Trophoblast cell (in vitro differentiated cells and primary cell): ENCODE measurements around the gene TP73.

ENCODE experiments used
- DNase-seq, 2 donors: peaks; one replicate each; pipeline ENCODE4 v3.0.0-alpha.2; 2016
- H2AFZ ChIP-seq: 2 replicates; pipeline ENCODE4 v1.6.1; 2013; ENCODE audit warnings: low read length, moderate library complexity, mild to moderate bottlenecking; ENCODE audit not compliant: insufficient read depth, poor library complexity
- H2AK5ac ChIP-seq: 2 replicates; pipeline ENCODE4 v1.6.1; 2013; ENCODE audit warnings: mild to moderate bottlenecking, low read length
- H2BK120ac ChIP-seq: 2 replicates; pipeline ENCODE4 v1.6.1; 2013; ENCODE audit warnings: low read length, mild to moderate bottlenecking, moderate library complexity; ENCODE audit not compliant: insufficient read depth, poor library complexity
- H2BK12ac ChIP-seq: 2 replicates; pipeline ENCODE4 v1.6.1; 2013; ENCODE audit warnings: mild to moderate bottlenecking, low read length, moderate library complexity
- H2BK5ac ChIP-seq: 2 replicates; pipeline ENCODE4 v1.6.1; 2013; ENCODE audit warnings: low read length, low read depth, moderate library complexity, mild to moderate bottlenecking; ENCODE audit not compliant: poor library complexity
- H3K14ac ChIP-seq: 2 replicates; pipeline ENCODE4 v1.6.1; 2013; ENCODE audit warnings: mild to moderate bottlenecking, low read length
- H3K18ac ChIP-seq: 2 replicates; pipeline ENCODE4 v1.6.1; 2013; ENCODE audit warnings: mild to moderate bottlenecking, low read length
- H3K23ac ChIP-seq: 2 replicates; pipeline ENCODE4 v1.6.1; 2013; ENCODE audit warnings: low read length
- H3K27ac ChIP-seq: 2 replicates; pipeline ENCODE4 v1.5.1; 2013; ENCODE audit warnings: low read depth, mild to moderate bottlenecking, inconsistent platforms, low read length, moderate library complexity
- H3K27me3 ChIP-seq: 2 replicates; pipeline ENCODE4 v1.6.1; 2013; ENCODE audit warnings: inconsistent platforms, mild to moderate bottlenecking, low read length, moderate library complexity; ENCODE audit not compliant: insufficient read depth
- H3K36me3 ChIP-seq, 2 experiments: 1 replicate in 1 of 2; 2 replicates in 1 of 2; pipeline ENCODE4 v1.6.1; 2013; ENCODE audit warnings: low read length in 2 of 2, mild to moderate bottlenecking in 2 of 2, moderate library complexity in 1 of 2; ENCODE audit not compliant: insufficient read depth in 2 of 2, control insufficient read depth in 1 of 2
- H3K4ac ChIP-seq: 2 replicates; pipeline ENCODE4 v1.6.1; 2013; ENCODE audit warnings: low read depth, mild to moderate bottlenecking, low read length, moderate library complexity
- H3K4me1 ChIP-seq, 2 experiments: 1 replicate in 1 of 2; 2 replicates in 1 of 2; pipeline ENCODE4 v1.6.1; 2013; ENCODE audit warnings: low read length in 2 of 2, mild to moderate bottlenecking in 2 of 2, moderate library complexity in 1 of 2; ENCODE audit not compliant: insufficient read depth in 2 of 2, control insufficient read depth in 1 of 2
- H3K4me2 ChIP-seq: 2 replicates; pipeline ENCODE4 v1.6.1; 2013; ENCODE audit warnings: inconsistent platforms, mild to moderate bottlenecking, low read length, moderate library complexity
- H3K4me3 ChIP-seq: 2 replicates; pipeline ENCODE4 v1.5.1; 2013; ENCODE audit warnings: mild to moderate bottlenecking, low read depth, low read length, inconsistent platforms
- H3K79me1 ChIP-seq: one replicate; pipeline ENCODE4 v1.6.1; 2013; ENCODE audit warnings: low read length
- H3K79me2 ChIP-seq: 2 replicates; pipeline ENCODE4 v1.6.1; 2013; ENCODE audit warnings: low read length, mild to moderate bottlenecking; ENCODE audit not compliant: control insufficient read depth, insufficient read depth, poor library complexity
- H3K9ac ChIP-seq: 2 replicates; pipeline ENCODE4 v1.6.1; 2013; ENCODE audit warnings: mild to moderate bottlenecking, low read length
- H3K9me3 ChIP-seq: 2 replicates; pipeline ENCODE4 v1.6.1; 2013; ENCODE audit warnings: low read depth, mild to moderate bottlenecking, control low read depth, inconsistent platforms, low read length; ENCODE audit not compliant: insufficient read depth
- H4K12ac ChIP-seq: 2 replicates; pipeline ENCODE4 v1.6.1; 2013; ENCODE audit warnings: low read depth, mild to moderate bottlenecking, low read length, moderate library complexity
- H4K8ac ChIP-seq: 2 replicates; pipeline ENCODE4 v1.6.1; 2013; ENCODE audit warnings: low read depth, mild to moderate bottlenecking, low read length, moderate library complexity
- H4K91ac ChIP-seq: one replicate; pipeline ENCODE4 v1.6.1; 2013; ENCODE audit warnings: low read depth, mild to moderate bottlenecking, low read length, moderate library complexity
- WGBS: extraction: QIAGEN DNeasy Blood & Tissue Kit; methylation state at CpG from one replicate; pipeline ENCODE4 v1.1.7; 2013; ENCODE audit warnings: missing lambda C conversion rate; ENCODE audit not compliant: insufficient read length, insufficient coverage; ENCODE audit errors: extremely low coverage; 5-methylcytosine and 5-hydroxymethylcytosine counted together

TP73 gene

DNA sequence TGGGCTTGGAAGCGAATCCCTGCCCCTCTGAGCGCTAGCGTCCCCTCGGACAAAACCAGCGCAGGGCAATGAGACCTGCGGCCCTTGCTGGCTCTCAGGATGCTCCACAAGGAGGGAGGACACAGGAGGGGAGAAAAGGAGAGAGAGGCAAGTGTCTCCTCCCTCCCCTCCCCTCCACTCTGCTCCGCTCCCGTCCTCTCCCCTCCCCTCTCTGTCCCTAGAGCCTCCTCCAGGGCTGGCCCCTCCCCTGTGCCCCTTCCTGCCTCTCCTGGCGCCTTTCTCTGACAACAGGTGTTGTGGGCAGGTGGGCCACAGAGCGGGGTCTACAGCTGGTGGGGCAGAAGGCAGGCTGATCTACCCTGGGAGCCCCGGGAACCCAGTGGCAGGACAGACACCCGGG, 35.2 kb downstream of the TP73 start:
- no peak overlapping the region for H3K4me3 ChIP-seq
- WGBS: no CpG with 5 or more reads among the region's 12 CpGs
- no peaks in the 10 kb centered on the region for H3K36me3 ChIP-seq
- no peak overlapping the region for H3K18ac ChIP-seq
- H2BK120ac ChIP-seq: no peak overlapping the region
- no peak overlapping the region for H2AFZ ChIP-seq
- peaks cover 2 to 3% of the 10 kb centered on the region in 2 experiments for H3K4me1 ChIP-seq
- H3K14ac ChIP-seq: no peak overlapping the region
- no peak overlapping the region for H3K27ac ChIP-seq
- no peak overlapping the region for H2BK5ac ChIP-seq
- H4K12ac ChIP-seq: no peak overlapping the region
- H3K79me1 ChIP-seq: no peaks in the 10 kb centered on the region
- H3K23ac ChIP-seq: no peak overlapping the region
- H4K91ac ChIP-seq: no peak overlapping the region
- H2BK12ac ChIP-seq: no peak overlapping the region
- peaks cover 9% of the 10 kb centered on the region for H3K9me3 ChIP-seq
- no peak overlapping the region for H3K9ac ChIP-seq
- H2AK5ac ChIP-seq: no peak overlapping the region
- H4K8ac ChIP-seq: no peak overlapping the region
- DNase-seq: no peak
- no peak overlapping the region for H3K4me2 ChIP-seq
- H3K79me2 ChIP-seq: no peaks in the 10 kb centered on the region
- H3K27me3 ChIP-seq: no peaks in the 10 kb centered on the region
- no peak overlapping the region for H3K4ac ChIP-seq

DNA sequence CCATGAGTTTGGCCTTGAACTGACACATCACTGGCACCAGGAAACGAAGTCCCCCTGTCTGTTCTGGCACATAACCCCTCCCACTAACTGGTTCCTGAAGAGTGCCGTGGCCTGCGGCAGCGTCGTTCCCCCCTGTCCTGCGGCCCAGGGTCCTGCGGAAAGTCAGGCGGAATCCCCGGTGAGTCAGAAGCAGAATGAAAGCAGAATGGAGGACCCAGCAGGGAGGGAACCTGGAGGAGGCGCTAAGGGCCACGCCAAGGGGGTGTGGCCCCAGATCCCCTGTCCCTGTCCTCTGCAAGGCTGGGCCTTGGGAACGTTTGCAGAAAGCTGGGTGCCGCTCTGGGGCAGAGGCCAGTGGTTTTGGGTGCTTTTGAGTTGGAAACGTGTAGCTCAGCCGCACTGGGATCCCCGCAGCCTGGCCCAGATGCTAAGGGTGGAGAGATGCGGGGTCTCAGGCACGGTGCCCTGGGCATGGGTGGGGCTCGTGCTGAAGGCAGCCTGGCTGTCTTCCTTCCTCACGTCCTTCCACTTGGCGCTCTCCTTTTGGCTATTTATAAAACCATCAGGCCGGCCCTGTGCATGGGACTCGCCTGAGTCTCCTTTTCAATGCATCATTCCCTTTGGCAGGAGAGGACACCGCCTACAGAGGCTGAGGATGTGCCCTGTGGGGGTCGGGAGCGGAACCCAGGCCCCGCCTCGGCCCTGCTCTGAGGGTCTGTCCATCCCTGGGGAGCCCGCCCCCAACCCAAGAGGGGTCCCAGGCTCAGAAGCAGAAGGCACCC, 36.2 kb downstream of the TP73 start:
- Histone ChIP-seq H3K79me1 (no peaks in the 10 kb centered on the region), H3K4me2 (no peak overlapping the region), H3K4me3 (no peak overlapping the region), H4K8ac (no peak overlapping the region), H3K79me2 (no peaks in the 10 kb centered on the region), H2BK5ac (no peak overlapping the region), H3K27me3 (no peaks in the 10 kb centered on the region), H2BK12ac (no peak overlapping the region), H4K91ac (no peak overlapping the region), H3K9me3 (peaks cover 8% of the 10 kb centered on the region), H4K12ac (no peak overlapping the region), H3K23ac (no peak overlapping the region), H3K4ac (no peak overlapping the region), H3K27ac (no peak overlapping the region), H3K14ac (no peak overlapping the region), H3K18ac (no peak overlapping the region), H2AK5ac (no peak overlapping the region), H3K36me3 (no peaks in the 10 kb centered on the region), H3K9ac (no peak overlapping the region), H2AFZ (no peak overlapping the region), H3K4me1 (peaks cover 2 to 3% of the 10 kb centered on the region in 2 experiments), H2BK120ac (no peak overlapping the region)
- DNase-seq: no peak
- no CpG with 5 or more reads among the region's 29 CpGs for WGBS

DNA sequence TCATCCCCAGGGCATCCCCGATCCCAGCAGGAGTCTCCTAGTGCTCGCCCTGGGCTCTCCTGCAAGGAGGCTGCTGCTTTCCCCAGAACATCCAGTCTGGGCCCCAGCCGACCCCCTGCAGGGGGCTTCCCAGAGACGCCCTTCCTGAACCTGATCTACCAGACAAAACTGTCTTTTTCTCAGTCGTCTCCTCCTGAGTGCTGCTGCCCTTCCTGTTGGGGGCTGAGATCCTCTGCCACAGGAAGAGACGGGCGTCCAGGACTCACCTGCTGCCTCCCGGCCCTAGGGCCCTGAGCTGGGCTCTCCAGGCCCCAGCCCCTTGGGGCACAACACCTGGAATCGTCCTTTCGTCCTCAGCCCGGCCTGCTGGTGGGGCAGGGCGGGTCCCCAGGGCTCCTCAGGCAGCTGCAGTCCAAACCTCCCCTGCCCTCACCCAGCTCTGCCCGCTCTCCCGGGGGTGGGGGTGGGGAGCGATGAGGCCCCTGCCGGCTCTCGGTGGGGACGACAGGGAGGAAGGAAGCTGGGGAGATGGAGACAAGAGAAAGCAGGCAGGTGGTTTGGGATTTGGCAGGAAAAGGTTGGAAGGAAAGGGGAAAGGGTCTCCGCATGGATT, 36.9 kb downstream of the TP73 start:
- no peaks in the 10 kb centered on the region for H3K79me2 ChIP-seq
- H3K9me3 ChIP-seq: peaks cover 7% of the 10 kb centered on the region
- H2AFZ ChIP-seq: no peak overlapping the region
- H3K18ac ChIP-seq: no peak overlapping the region
- no peak for DNase-seq
- no peak overlapping the region for H2BK5ac ChIP-seq
- H2BK120ac ChIP-seq: no peak overlapping the region
- WGBS: no CpG with 5 or more reads among the region's 19 CpGs
- no peaks in the 10 kb centered on the region for H3K27me3 ChIP-seq
- H2BK12ac ChIP-seq: no peak overlapping the region
- H3K79me1 ChIP-seq: no peaks in the 10 kb centered on the region
- H2AK5ac ChIP-seq: no peak overlapping the region
- H3K4ac ChIP-seq: no peak overlapping the region
- no peak overlapping the region for H3K4me2 ChIP-seq
- H3K14ac ChIP-seq: no peak overlapping the region
- H3K4me1 ChIP-seq: peaks cover 2% of the 10 kb centered on the region in 2 experiments
- H3K23ac ChIP-seq: no peak overlapping the region
- H4K12ac ChIP-seq: no peak overlapping the region
- H3K9ac ChIP-seq: no peak overlapping the region
- no peaks in the 10 kb centered on the region for H3K36me3 ChIP-seq
- H4K91ac ChIP-seq: no peak overlapping the region
- H3K27ac ChIP-seq: no peak overlapping the region
- no peak overlapping the region for H4K8ac ChIP-seq
- no peak overlapping the region for H3K4me3 ChIP-seq

- DNase-seq: no peak
- WGBS: no CpG with 5 or more reads among the region's 50 CpGs
- no peak overlapping the region for H3K27ac ChIP-seq
- H4K8ac ChIP-seq: no peak overlapping the region
- H4K91ac ChIP-seq: no peak overlapping the region
- H3K4me1 ChIP-seq: no peaks in the 10 kb centered on the region
- H3K4ac ChIP-seq: no peak overlapping the region
- peaks cover 11% of the 10 kb centered on the region for H3K9me3 ChIP-seq
- no peaks in the 10 kb centered on the region for H3K36me3 ChIP-seq
- H2BK12ac ChIP-seq: no peak overlapping the region
- no peak overlapping the region for H3K18ac ChIP-seq
- no peak overlapping the region for H3K4me2 ChIP-seq
- no peak overlapping the region for H3K14ac ChIP-seq
- H2BK5ac ChIP-seq: no peak overlapping the region
- no peak overlapping the region for H2AFZ ChIP-seq
- H4K12ac ChIP-seq: no peak overlapping the region
- no peak overlapping the region for H2BK120ac ChIP-seq
- no peaks in the 10 kb centered on the region for H3K79me1 ChIP-seq
- H2AK5ac ChIP-seq: no peak overlapping the region
- no peaks in the 10 kb centered on the region for H3K27me3 ChIP-seq
- H3K4me3 ChIP-seq: no peak overlapping the region
- H3K79me2 ChIP-seq: no peaks in the 10 kb centered on the region
- H3K9ac ChIP-seq: no peak overlapping the region
- no peak overlapping the region for H3K23ac ChIP-seq
Measured at GRCh38 chr1:3690282-3691065, 38.2 kb downstream of the TP73 start.
